Activated CD4-positive, alpha-beta T cell treated with anti-CD3 and anti-CD28 coated beads, Interleukin-2, amount 50 U/mL, for 1 hour (primary cell): Measurements from ENCODE around the gene ZNF189.

Experiments used
- DNase-seq: peaks from one replicate; pipeline ENCODE4 v3.0.0-alpha.2; 2020

The ZNF189 gene

GRCh38 chr9:101455656-101456240 lies 57.1 kb downstream of the ZNF189 start:
- no peak for DNase-seq

DNA sequence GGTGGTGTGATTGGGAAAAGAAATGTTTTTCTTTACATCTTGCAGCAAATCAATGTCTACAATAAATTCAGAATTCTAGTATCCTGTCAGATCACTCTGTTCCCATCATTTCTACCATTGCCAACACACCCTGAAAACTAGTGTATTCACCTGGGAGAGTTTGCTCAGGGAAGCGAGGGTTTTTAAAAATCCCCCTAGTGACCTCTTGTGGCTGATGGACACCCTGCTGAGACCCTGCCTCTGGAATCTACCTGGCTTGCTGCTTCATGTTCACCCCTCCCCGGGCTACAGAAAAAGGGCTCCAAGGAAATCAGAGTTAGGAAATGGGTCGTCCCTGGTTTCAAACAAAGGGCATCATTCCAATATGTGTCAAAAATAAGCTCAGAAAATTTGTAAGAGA lies 58.4 kb downstream of the ZNF189 start:
- no peak for DNase-seq

DNA sequence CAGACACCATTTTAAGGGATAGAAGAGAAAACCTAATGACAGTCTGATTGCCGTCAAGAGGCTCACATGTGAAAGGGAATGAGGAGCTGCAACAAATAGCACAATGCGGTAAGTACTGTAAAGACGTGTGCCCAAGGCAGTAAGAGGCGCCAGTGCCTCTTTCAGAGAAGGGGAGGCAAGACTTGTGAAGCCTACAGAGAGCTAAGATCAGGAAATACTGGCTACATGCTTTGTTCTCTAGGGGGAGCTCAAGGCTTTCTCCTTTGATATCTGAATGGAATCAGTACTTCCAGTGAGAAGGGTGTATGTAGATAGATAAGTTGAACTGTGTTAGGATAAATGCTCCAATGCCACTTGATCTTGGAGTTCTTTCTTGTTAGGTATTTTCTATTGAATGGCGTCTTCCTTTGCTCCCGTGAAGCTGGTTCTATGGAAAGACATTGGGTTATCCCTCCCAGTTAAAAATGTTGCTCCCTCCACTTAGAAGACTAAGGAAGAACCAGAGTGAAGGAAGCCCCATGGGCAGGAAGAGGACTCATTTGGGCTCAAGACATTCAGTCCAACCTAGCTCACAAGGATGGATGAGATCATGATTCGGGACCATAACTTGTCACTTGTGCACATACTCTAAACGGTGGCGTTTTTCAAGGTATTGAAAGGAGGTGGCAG lies 60.4 kb downstream of the ZNF189 start:
- no peak for DNase-seq
